Germinal center (tissue), 1 donor: Measurements from ENCODE around the gene LRP1-AS.
A peak's percentile ranks its signal among the peaks of the same experiment; 100 is the strongest.

ENCODE experiments used
- DNase-seq: peaks from one replicate; pipeline ENCODE4 v3.0.0; 2012; ENCODE audit warnings: mixed read lengths, low spot score

LRP1-AS gene

GRCh38 chr12:57146961-57147944, at the start of gene LRP1-AS:
LRP1-AS (minus strand) TSS chr12:57147619.
- DNase-seq: no peak

GRCh38 chr12:57196956-57197355, 49.5 kb upstream of the LRP1-AS start:
- DNase-seq: no peak

- no peak for DNase-seq
Measured at GRCh38 chr12:57196439-57196838, 49.0 kb upstream of the LRP1-AS start.

GRCh38 chr12:57195611-57196371, 48.4 kb upstream of the LRP1-AS start:
- DNase-seq: no peak

GRCh38 chr12:57195186-57195585, 47.8 kb upstream of the LRP1-AS start:
- DNase-seq: no peak

GRCh38 chr12:57194253-57194652, 46.8 kb upstream of the LRP1-AS start:
- no peak for DNase-seq

- DNase-seq: no peak
Measured at GRCh38 chr12:57193706-57194245, 46.4 kb upstream of the LRP1-AS start.

GRCh38 chr12:57192920-57193319, 45.5 kb upstream of the LRP1-AS start:
- DNase-seq: no peak

- no peak for DNase-seq
Measured at GRCh38 chr12:57191410-57191809, 44.0 kb upstream of the LRP1-AS start.

- no peak for DNase-seq
Measured at GRCh38 chr12:57190821-57191220, 43.4 kb upstream of the LRP1-AS start.

- DNase-seq: no peak
Measured at GRCh38 chr12:57190037-57190436, 42.6 kb upstream of the LRP1-AS start.

GRCh38 chr12:57188090-57188425, 40.6 kb upstream of the LRP1-AS start:
- DNase-seq: no peak

- no peak for DNase-seq
Measured at GRCh38 chr12:57187222-57188089, 40.0 kb upstream of the LRP1-AS start.

- no peak for DNase-seq
Measured at GRCh38 chr12:57185906-57186508, 38.6 kb upstream of the LRP1-AS start.

GRCh38 chr12:57185403-57185802, 38.0 kb upstream of the LRP1-AS start:
- DNase-seq: no peak

GRCh38 chr12:57183939-57184725, 36.7 kb upstream of the LRP1-AS start:
- DNase-seq: no peak

- peak; percentile 92 for DNase-seq
Measured at GRCh38 chr12:57182918-57183575, 35.6 kb upstream of the LRP1-AS start.

- no peak for DNase-seq
Measured at GRCh38 chr12:57181561-57182155, 34.2 kb upstream of the LRP1-AS start.

- no peak for DNase-seq
Measured at GRCh38 chr12:57181072-57181471, 33.7 kb upstream of the LRP1-AS start.
